ENCODE measurements around the gene KRTAP1-4.
"Not testable (repeated sequence)": the region's sequence is repeated elsewhere in the genome, so short reads cannot be mapped to it uniquely, and the experiment has no call there.

Gene KRTAP1-4

GRCh38 chr17:41046735-41047465 is 16.9 kb upstream of the KRTAP1-4 start, which contains the start of gene KRTAP2-1:
Gene KRTAP2-1, minus strand, starts transcription at chr17:41047316. Its CDS starts 49 bp downstream, at chr17:41047267.
- not testable (repeated sequence) for DNase-seq

- no peak for DNase-seq
These were observed 13.0 kb upstream of the KRTAP1-4 start for GRCh38 chr17:41042953-41043352.

GRCh38 chr17:41040783-41041571 is 11.0 kb upstream of the KRTAP1-4 start, which contains the start of gene KRTAP1-1:
Gene KRTAP1-1, minus strand, starts transcription at chr17:41041450. Its CDS starts 53 bp downstream, at chr17:41041397.
- not testable (repeated sequence) for DNase-seq

DNA sequence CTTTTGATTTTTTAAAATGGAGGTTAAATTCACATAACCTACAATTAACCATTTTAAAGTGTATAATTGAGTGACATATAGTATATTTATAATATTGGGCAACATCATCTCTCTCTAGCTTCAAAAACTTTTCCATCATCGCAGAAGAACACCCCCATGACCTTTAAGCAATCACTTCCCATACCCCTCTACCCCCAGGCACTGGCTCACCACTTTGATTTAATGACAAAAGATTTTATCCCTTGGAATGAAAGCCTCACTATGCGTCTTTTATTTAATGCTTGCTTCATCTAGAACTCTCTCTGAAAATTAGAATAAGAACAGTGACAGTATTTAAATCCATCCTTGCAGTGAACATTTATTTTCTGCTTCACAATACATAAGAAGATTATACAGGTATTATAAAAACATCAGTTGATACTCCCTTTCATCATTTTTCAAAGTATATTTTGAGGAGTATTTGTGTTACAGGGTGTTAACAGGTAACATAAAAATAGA is 7.9 kb upstream of the KRTAP1-4 start:
- no peak for DNase-seq

DNA sequence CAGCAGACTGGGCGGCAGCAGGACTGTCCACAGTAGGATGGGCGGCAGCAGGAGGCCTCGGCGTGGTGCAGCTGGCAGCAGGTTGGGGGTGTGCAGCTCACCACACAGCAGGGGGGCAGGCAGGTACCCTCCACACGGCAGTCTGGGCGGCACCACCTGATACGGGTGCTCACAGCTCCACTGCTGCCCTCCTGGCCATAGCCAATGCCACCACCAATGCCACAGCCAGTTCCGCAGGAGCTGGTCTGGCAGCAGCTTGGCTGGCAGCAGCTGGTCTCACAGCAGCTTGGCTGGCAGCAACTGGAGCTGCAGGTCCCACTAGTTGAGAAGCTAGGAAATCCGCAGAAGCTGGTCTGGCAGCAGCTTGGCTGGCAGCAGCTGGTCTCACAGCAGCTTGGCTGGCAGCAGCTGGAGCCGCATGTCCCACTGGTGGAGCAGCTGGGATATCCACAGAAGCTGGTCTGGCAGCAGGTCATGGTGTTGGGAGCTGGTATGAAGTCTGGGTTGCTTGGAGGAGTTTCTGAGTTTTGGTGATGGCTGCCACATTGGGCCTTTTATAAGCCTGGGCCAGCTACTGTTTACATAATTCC is 4.4 kb upstream of the KRTAP1-4 start, which contains the start of gene KRTAP1-3:
Gene KRTAP1-3 (minus strand): TSS at position 529 of the 590 bp plus-strand sequence. CDS start 53 bp downstream, at position 476.
- DNase-seq = not testable (repeated sequence)

- no peak for DNase-seq
These were observed 3.1 kb downstream of the KRTAP1-4 start, which contains the start of gene KRTAP1-5 for GRCh38 chr17:41026715-41027471. Gene KRTAP1-5, minus strand, starts transcription at chr17:41027208. Its CDS starts 53 bp downstream, at chr17:41027155.

- DNase-seq = no peak
These were observed 5.3 kb downstream of the KRTAP1-4 start for GRCh38 chr17:41024697-41025096.

DNA sequence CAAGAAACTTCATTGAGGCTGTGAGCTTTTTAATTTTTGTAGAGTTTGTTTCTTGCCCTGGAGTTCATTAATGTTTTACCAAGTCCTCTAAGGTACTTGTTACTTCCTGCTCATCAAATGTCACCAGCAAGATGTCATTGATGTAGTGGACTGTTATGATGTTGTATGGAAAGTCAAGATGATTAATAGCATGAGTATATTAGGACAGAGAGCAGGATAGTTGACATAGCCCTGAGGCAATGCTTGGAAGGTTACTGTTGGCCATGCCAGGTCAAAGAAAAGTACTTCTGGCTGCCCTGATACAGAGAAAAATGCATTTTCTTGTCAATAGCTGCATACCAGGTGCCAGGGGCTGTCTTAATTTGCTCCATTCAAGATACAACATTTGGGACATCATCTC is 9.7 kb downstream of the KRTAP1-4 start:
- DNase-seq = no peak

- DNase-seq = no peak
These were observed 10.6 kb downstream of the KRTAP1-4 start for GRCh38 chr17:41019415-41019814.

DNA sequence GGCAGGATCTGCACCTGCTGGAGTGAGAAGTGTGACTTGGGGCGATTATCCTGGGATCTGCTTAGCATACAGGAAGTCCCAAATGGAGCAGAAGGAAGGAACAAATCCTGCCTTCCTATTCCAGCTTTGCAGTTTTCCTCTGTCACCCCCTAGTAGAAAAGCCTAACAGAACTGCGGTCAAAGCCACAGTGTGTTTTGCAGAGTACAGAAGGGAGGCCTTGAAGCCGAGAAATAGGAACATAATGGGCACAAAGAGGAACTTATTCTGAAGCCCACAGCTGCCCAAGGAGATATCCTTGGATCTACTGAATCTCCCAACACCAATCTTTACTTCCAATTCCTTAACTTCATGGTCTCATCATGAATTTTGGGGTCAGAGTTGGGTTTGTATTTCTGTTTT is 11.5 kb downstream of the KRTAP1-4 start:
- DNase-seq = no peak

DNA sequence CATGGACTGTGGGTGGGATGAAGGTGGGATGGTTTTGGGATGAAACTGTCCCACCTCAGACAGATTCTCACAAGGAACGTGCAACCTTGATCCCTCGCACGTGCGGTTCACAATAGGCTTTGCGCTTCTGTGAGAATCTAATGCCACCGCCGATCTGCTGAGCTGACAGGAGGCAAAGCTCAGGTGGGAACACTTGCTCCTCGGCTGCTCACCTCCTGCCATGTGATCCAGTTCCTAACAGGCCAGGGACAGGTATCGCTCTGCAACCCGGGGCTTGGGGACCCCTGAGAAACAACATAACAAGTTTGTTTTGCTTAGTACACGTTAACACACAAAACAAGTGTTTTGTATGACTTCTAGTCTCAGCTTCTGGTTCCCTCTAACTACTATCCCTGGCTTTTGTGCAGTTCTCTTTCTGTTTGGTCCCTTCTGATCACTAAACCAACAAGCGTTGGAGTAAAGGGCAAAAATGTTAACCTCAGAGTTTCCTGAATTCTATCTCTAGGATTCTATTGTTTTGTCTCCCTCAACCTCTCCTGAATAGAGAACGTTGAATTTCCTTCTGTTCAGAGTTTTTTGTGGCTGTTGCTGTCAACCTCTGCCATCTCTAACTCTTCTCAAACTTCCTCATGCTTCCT is 13.3 kb downstream of the KRTAP1-4 start:
- DNase-seq = no peak

GRCh38 chr17:41015454-41015853 is 14.5 kb downstream of the KRTAP1-4 start:
- DNase-seq = no peak

GRCh38 chr17:41013606-41014005 is 16.4 kb downstream of the KRTAP1-4 start:
- peak in 1 of 2 experiments; percentile 9 for DNase-seq

- no peak for DNase-seq
These were observed 16.8 kb downstream of the KRTAP1-4 start for GRCh38 chr17:41013181-41013580.

GRCh38 chr17:41012326-41013120 is 17.5 kb downstream of the KRTAP1-4 start:
- peak in 1 of 2 experiments; percentile 8 for DNase-seq

- no peak for DNase-seq
These were observed 19.6 kb downstream of the KRTAP1-4 start for GRCh38 chr17:41010441-41010840.

DNA sequence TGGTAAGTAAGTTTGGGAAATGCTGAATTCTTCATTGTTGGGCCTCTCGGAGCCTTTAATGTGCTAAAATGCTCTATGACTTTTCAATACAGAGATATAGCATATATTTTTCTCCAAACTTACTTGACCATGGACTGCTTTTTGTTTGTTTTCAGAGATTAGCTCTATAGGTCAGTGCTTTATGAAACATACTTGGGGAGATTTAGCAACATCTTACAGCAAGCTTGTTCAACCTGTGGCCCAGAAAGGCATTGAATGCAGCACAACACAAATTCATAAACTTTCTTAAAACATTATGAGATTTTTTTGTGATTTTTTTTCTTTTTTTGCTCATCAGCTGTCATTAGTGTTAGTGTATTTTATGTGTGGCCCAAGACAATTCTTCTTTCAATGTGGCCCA is 20.1 kb downstream of the KRTAP1-4 start:
- DNase-seq = no peak

DNA sequence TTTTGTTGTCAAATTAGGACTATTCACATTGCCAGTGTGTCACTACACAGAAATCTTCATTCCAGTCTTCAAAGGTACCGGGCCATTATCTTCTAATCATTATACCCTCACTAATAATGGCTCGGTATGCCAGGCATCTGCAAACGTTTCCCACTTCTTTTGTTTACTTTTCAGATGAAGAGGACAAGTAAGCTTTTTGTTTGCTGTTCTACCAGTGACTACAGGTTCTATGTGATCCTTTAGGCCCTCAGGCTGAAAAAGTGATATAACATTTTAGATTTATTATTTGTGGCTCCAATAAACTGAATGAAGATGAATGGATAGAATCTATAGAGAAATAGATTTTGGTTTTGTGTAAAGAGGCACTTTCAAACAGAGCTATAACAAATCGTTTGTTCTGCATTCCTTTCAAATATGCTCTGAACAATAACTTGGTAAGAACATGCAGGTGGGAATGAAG is 20.7 kb downstream of the KRTAP1-4 start:
- DNase-seq = no peak

GRCh38 chr17:41008811-41009210 is 21.2 kb downstream of the KRTAP1-4 start, which contains the start of gene KRTAP3-1:
Gene KRTAP3-1, minus strand, starts transcription at chr17:41009128. Its CDS starts 54 bp downstream, at chr17:41009074.
- DNase-seq = no peak

GRCh38 chr17:41004397-41004796 is 25.6 kb downstream of the KRTAP1-4 start:
- DNase-seq = no peak

GRCh38 chr17:41003926-41004325 is 26.1 kb downstream of the KRTAP1-4 start:
- no peak for DNase-seq
